ENCODE measurements around the gene SOX11.

SOX11 gene

GRCh38 chr2:5692561-5693286 lies 540 bp downstream of the SOX11 start:
- DNase-seq (ENCODE audit: low read depth) = no peak

GRCh38 chr2:5693287-5694201 lies 1.4 kb downstream of the SOX11 start:
- no peak for DNase-seq (ENCODE audit: low read depth)

- DNase-seq (ENCODE audit: low read depth) = no peak
These were observed 2.1 kb downstream of the SOX11 start for GRCh38 chr2:5694306-5694705.

GRCh38 chr2:5695654-5696403 lies 3.6 kb downstream of the SOX11 start:
- no peak for DNase-seq (ENCODE audit: low read depth)

GRCh38 chr2:5696404-5696944 lies 4.3 kb downstream of the SOX11 start:
- DNase-seq (ENCODE audit: low read depth) = no peak

GRCh38 chr2:5696945-5697521 lies 4.8 kb downstream of the SOX11 start:
- no peak for DNase-seq (ENCODE audit: low read depth)

- no peak for DNase-seq (ENCODE audit: low read depth)
These were observed 5.4 kb downstream of the SOX11 start for GRCh38 chr2:5697562-5697961.

- DNase-seq (ENCODE audit: low read depth) = no peak
These were observed 6.0 kb downstream of the SOX11 start for GRCh38 chr2:5698134-5698533.

GRCh38 chr2:5699963-5700362 lies 7.8 kb downstream of the SOX11 start:
- no peak for DNase-seq (ENCODE audit: low read depth)

- no peak for DNase-seq (ENCODE audit: low read depth)
These were observed 8.4 kb downstream of the SOX11 start for GRCh38 chr2:5700551-5700950.

GRCh38 chr2:5701266-5701665 lies 9.1 kb downstream of the SOX11 start:
- DNase-seq (ENCODE audit: low read depth) = no peak

- DNase-seq (ENCODE audit: low read depth) = no peak
These were observed 11.0 kb downstream of the SOX11 start for GRCh38 chr2:5703166-5703565.

GRCh38 chr2:5705490-5705889 lies 13.3 kb downstream of the SOX11 start:
- DNase-seq (ENCODE audit: low read depth) = no peak

GRCh38 chr2:5706717-5707455 lies 14.7 kb downstream of the SOX11 start:
- DNase-seq (ENCODE audit: low read depth) = no peak

GRCh38 chr2:5710615-5711014 lies 18.4 kb downstream of the SOX11 start:
- DNase-seq (ENCODE audit: low read depth) = no peak

GRCh38 chr2:5713101-5713500 lies 20.9 kb downstream of the SOX11 start:
- DNase-seq (ENCODE audit: low read depth) = no peak

GRCh38 chr2:5719629-5720334 lies 27.6 kb downstream of the SOX11 start:
- DNase-seq (ENCODE audit: low read depth) = no peak

GRCh38 chr2:5720426-5720825 lies 28.2 kb downstream of the SOX11 start:
- DNase-seq (ENCODE audit: low read depth) = no peak

GRCh38 chr2:5722236-5722635 lies 30.1 kb downstream of the SOX11 start:
- no peak for DNase-seq (ENCODE audit: low read depth)
